CD4-positive, alpha-beta memory T cell (primary cell): ENCODE data around the gene APBB2. TPM values are rescaled to one million over a fixed set of nuclear protein-coding genes. Genes with fewer than 3 reads are reported as not detected.

ENCODE experiments used
- CTCF ChIA-PET: fragments of 350-600 bp; sonication (Branson Sonifier 250); formaldehyde crosslinking; loops from one replicate; lab custom pipeline; 2021; ENCODE audit warnings: inconsistent platforms; ENCODE audit not compliant: partially characterized antibody; lab: Charles Lee
- POLR2A ChIA-PET: fragments of 350-600 bp; sonication (Branson Sonifier 250); formaldehyde crosslinking; loops from one replicate; lab custom pipeline; 2021; ENCODE audit not compliant: partially characterized antibody; lab: Charles Lee
- DNase-seq, 5 donors: peaks; one replicate each; pipeline versions ENCODE4 v3.0.0 to v3.0.0-alpha.2; 2020 to 2022; ENCODE audit warnings: mixed read lengths in 1 of 5
- H3K27ac ChIP-seq: one replicate; pipeline ENCODE4 v1.7.0; 2013; ENCODE audit warnings: low read depth, low read length
- H3K27me3 ChIP-seq: 2 replicates; pipeline ENCODE4 v1.7.0; 2013; ENCODE audit warnings: mild to moderate bottlenecking, low read length, moderate library complexity; ENCODE audit not compliant: insufficient read depth
- H3K36me3 ChIP-seq: 2 replicates; pipeline ENCODE4 v1.7.0; 2013; ENCODE audit warnings: mild to moderate bottlenecking, low read length, moderate library complexity; ENCODE audit not compliant: insufficient read depth
- H3K4me1 ChIP-seq: 2 replicates; pipeline ENCODE4 v1.7.0; 2013; ENCODE audit warnings: mild to moderate bottlenecking, low read length, moderate library complexity; ENCODE audit not compliant: insufficient read depth
- H3K4me3 ChIP-seq, 2 donors: one replicate each; pipeline ENCODE4 v1.7.0; 2013; ENCODE audit warnings: low read length in 2 of 2, mild to moderate bottlenecking in 1 of 2
- H3K9me3 ChIP-seq, 2 donors: one replicate each; pipeline ENCODE4 v1.7.0; 2013; ENCODE audit warnings: low read length in 2 of 2, control low read depth in 1 of 2; ENCODE audit not compliant: control insufficient read depth in 1 of 2
- H3K27ac Mint-ChIP-seq, 7 donors: one replicate each; pipeline ENCODE4 v1.8.0; 2020 to 2021; ENCODE audit warnings: mixed read lengths in 7 of 7, mild to moderate bottlenecking in 6 of 7, inconsistent platforms in 3 of 7, moderate library complexity in 3 of 7
- H3K27me3 Mint-ChIP-seq, 2 donors: one replicate each; pipeline ENCODE4 v1.8.0; 2020 to 2021; ENCODE audit warnings: mixed read lengths in 2 of 2
- H3K36me3 Mint-ChIP-seq, 2 donors: one replicate each; pipeline ENCODE4 v1.8.0; 2020 to 2021; ENCODE audit warnings: mixed read lengths in 2 of 2, inconsistent platforms in 1 of 2, mild to moderate bottlenecking in 1 of 2
- H3K4me1 Mint-ChIP-seq, 4 donors: one replicate each; pipeline ENCODE4 v1.8.0; 2020 to 2021; ENCODE audit warnings: mixed read lengths in 4 of 4, mild to moderate bottlenecking in 1 of 4
- H3K4me3 Mint-ChIP-seq, 8 donors: one replicate each; pipeline ENCODE4 v1.8.0; 2020 to 2021; ENCODE audit warnings: mixed read lengths in 8 of 8, mild to moderate bottlenecking in 7 of 8, moderate library complexity in 6 of 8, inconsistent platforms in 3 of 8
- H3K9me3 Mint-ChIP-seq, 8 donors: one replicate each; pipeline ENCODE4 v1.8.0; 2020 to 2021; ENCODE audit warnings: mixed read lengths in 8 of 8, mild to moderate bottlenecking in 5 of 8, inconsistent platforms in 3 of 8, moderate library complexity in 1 of 8
- intact Hi-C: fragments of 100-400 bp; cut with micrococcal nuclease; formaldehyde crosslinking; loops from one replicate; pipeline ENCODE4 v1.15.1; 2023
- polyA plus RNA-seq, 2 donors: library from polyadenylated mRNA; unstranded; fragments of 300-500 nt; fragmentation: Illumina TruSeq; gene quantifications; one replicate each; pipeline ENCODE4 v1.2.3, GENCODE V29; 2021
- total RNA-seq, 2 experiments: library from RNA; stranded (reverse); gene quantifications; one replicate each; pipeline ENCODE4 v1.2.3, GENCODE V29; 2021

The APBB2 gene
- total and polyA plus RNA-seq, 4 experiments from 2014 or later, result 0.50 to 0.58 TPM; not detected in 2

DNA sequence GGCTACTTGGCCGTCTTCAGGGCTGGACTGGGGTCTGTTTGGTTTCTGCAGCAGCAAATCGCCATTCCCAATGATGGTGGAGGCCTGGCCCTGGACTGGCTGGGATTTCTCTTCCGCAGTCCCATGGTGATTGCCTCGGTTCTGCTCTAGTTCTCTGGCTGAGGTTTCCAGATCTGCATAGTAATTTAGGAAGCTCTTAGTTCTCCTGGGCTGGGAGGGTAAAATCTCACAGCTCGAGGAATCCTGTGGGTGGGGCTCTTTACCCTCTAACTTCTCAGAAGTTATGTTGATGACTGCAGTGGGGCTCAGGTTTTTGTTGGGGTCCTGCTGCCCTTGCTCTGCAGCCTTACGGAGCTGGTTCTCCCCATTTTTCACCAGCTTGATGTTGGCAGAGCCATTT is 200.6 kb downstream of the APBB2 start:
- H3K36me3 Mint-ChIP-seq, result no peaks in the 10 kb centered on the region
- intact Hi-C loops, result no loop called here
- no peaks in the 10 kb centered on the region for H3K4me1 Mint-ChIP-seq

DNA sequence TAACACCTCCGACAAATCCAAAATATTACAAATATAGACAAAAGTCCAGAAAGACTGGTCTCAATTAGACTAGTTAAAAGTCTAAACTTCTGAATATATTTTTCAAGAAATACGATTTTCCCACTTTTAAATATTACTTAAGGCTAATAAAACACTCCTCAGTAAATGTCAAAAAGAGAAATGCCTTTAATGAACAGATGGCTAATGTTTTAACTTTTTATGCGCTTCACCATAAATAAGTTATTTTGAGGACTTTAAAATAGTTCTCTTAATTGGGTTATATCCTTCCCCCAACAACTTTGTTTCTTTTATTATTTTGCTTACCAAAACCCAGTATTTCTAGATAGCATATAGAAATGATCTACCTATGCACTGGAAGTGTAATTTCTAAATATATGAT is 201.4 kb downstream of the APBB2 start:
- no peaks in the 10 kb centered on the region for H3K27me3 Mint-ChIP-seq
- no peak overlapping the region for H3K27ac Mint-ChIP-seq
- ChIA-PET CTCF (no interaction called here), POLR2A (no interaction called here)
- Histone ChIP-seq H3K4me3 (no peak overlapping the region), H3K27me3 (no peaks in the 10 kb centered on the region), H3K36me3 (no peaks in the 10 kb centered on the region), H3K9me3 (no peaks in the 10 kb centered on the region), H3K27ac (no peak overlapping the region), H3K4me1 (no peaks in the 10 kb centered on the region)
- no peak overlapping the region for H3K4me3 Mint-ChIP-seq
- intact Hi-C loops, result no loop called here
- no peak for DNase-seq
- H3K9me3 Mint-ChIP-seq, result peaks cover 0 to 6% (median 0%) of the 10 kb centered on the region in 8 donors
- H3K36me3 Mint-ChIP-seq, result no peaks in the 10 kb centered on the region
- no peaks in the 10 kb centered on the region for H3K4me1 Mint-ChIP-seq

More for the DNA sequence above, 200.6 kb downstream of the APBB2 start:
- H3K27me3 Mint-ChIP-seq, result no peaks in the 10 kb centered on the region
- H3K27me3 ChIP-seq, result no peaks in the 10 kb centered on the region
- POLR2A ChIA-PET, result no interaction called here
- H3K27ac ChIP-seq, result no peak overlapping the region
- DNase-seq, result no peak
- CTCF ChIA-PET, result no interaction called here
- H3K4me3 Mint-ChIP-seq, result no peak overlapping the region
- H3K9me3 ChIP-seq, result no peaks in the 10 kb centered on the region
- H3K4me3 ChIP-seq, result no peak overlapping the region
- H3K27ac Mint-ChIP-seq, result no peak overlapping the region
- H3K36me3 ChIP-seq, result no peaks in the 10 kb centered on the region
- H3K9me3 Mint-ChIP-seq, result peaks cover 0 to under 1% (median 0%) of the 10 kb centered on the region in 8 donors
- H3K4me1 ChIP-seq, result no peaks in the 10 kb centered on the region

DNA sequence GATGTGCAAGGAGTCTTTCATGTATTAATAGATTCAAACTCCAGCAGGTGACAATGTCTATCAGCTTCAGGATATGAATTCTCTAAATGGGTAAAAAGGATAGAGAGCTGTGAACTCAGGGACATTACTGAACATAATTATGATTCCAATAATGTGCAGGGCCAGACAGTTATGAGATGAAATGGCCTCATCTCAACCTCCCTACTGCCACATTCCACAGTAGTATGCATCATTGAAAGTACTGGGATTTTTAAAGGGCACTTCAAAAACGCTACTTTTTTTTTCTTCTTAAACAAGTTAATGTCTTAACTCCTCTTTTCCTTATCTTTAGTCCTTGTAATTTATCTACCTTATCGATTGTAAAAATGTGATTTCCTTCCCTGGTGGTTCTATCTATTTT is 202.0 kb downstream of the APBB2 start:
- Mint-ChIP-seq H3K4me3 (no peak overlapping the region), H3K9me3 (peaks cover 0 to 6% (median under 1%) of the 10 kb centered on the region in 8 donors), H3K27me3 (no peaks in the 10 kb centered on the region), H3K36me3 (no peaks in the 10 kb centered on the region), H3K27ac (no peak overlapping the region), H3K4me1 (no peaks in the 10 kb centered on the region)
- H3K4me1 ChIP-seq, result no peaks in the 10 kb centered on the region
- H3K36me3 ChIP-seq, result no peaks in the 10 kb centered on the region
- H3K27ac ChIP-seq, result no peak overlapping the region
- DNase-seq, result no peak
- H3K4me3 ChIP-seq, result no peak overlapping the region
- H3K9me3 ChIP-seq, result no peaks in the 10 kb centered on the region
- CTCF ChIA-PET, result no interaction called here
- intact Hi-C loops, result no loop called here
- H3K27me3 ChIP-seq, result no peaks in the 10 kb centered on the region
- POLR2A ChIA-PET, result no interaction called here

DNA sequence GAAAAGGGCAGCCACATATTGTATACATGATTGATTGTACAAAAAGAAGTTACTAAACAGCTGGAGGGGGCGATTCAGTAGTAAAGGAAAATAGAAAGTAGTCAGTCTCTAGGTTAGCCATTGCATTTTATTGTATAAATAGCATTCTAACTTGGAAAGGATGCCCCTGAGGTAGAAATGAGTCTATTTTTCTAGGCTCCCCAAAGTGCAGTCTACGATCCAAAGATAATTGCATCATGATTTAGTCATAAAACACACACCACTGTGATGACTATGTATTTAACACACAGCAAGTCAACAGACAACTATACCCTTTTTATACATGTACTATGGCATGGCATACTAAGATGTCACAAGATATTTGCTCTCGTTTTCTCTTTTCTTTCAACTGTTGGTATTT is 204.9 kb downstream of the APBB2 start:
- H3K4me1 Mint-ChIP-seq, result no peaks in the 10 kb centered on the region
- ChIA-PET CTCF (no interaction called here), POLR2A (no interaction called here)
- DNase-seq, result no peak
- H3K4me1 ChIP-seq, result no peaks in the 10 kb centered on the region
- intact Hi-C loops, result no loop called here
- H3K27me3 Mint-ChIP-seq, result no peaks in the 10 kb centered on the region
- H3K4me3 ChIP-seq, result no peak overlapping the region
- H3K9me3 ChIP-seq, result no peaks in the 10 kb centered on the region
- peaks cover 0 to 8% (median 3%) of the 10 kb centered on the region in 8 donors for H3K9me3 Mint-ChIP-seq
- no peak overlapping the region for H3K4me3 Mint-ChIP-seq
- H3K27ac Mint-ChIP-seq, result no peak overlapping the region
- H3K27ac ChIP-seq, result no peak overlapping the region
- no peaks in the 10 kb centered on the region for H3K36me3 Mint-ChIP-seq
- H3K27me3 ChIP-seq, result no peaks in the 10 kb centered on the region
- no peaks in the 10 kb centered on the region for H3K36me3 ChIP-seq

DNA sequence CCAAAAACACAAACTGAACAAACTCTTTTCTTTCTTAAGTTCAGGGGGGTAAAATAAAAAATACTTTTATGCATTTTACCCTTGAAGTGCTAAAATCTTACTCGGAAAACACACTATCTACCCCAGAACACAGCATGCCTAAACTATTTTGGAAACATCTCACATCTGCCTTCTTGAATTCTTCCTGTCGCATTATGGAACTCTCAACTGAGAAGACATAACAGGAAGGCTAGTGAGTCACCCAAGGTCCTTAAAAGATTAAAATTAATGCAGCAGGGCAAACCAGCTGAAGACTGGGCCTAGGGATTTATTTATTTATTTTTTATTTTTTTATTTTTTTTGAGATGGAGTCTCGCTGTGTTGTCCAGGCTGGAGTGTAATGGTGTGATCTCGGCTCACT is 208.2 kb downstream of the APBB2 start:
- no peaks in the 10 kb centered on the region for H3K36me3 ChIP-seq
- H3K27me3 Mint-ChIP-seq, result peaks cover under 1 to 1% of the 10 kb centered on the region in 2 donors
- H3K4me3 Mint-ChIP-seq, result no peak overlapping the region
- H3K27ac ChIP-seq, result no peak overlapping the region
- H3K4me1 Mint-ChIP-seq, result no peaks in the 10 kb centered on the region
- ChIA-PET POLR2A (no interaction called here), CTCF (no interaction called here)
- no peak overlapping the region for H3K4me3 ChIP-seq
- H3K27me3 ChIP-seq, result no peaks in the 10 kb centered on the region
- H3K9me3 Mint-ChIP-seq, result peaks cover 0 to 8% (median 3%) of the 10 kb centered on the region in 8 donors
- H3K36me3 Mint-ChIP-seq, result no peaks in the 10 kb centered on the region
- H3K27ac Mint-ChIP-seq, result no peak overlapping the region
- no peak for DNase-seq
- no peaks in the 10 kb centered on the region for H3K9me3 ChIP-seq
- H3K4me1 ChIP-seq, result no peaks in the 10 kb centered on the region
- intact Hi-C loops, result no loop called here

DNA sequence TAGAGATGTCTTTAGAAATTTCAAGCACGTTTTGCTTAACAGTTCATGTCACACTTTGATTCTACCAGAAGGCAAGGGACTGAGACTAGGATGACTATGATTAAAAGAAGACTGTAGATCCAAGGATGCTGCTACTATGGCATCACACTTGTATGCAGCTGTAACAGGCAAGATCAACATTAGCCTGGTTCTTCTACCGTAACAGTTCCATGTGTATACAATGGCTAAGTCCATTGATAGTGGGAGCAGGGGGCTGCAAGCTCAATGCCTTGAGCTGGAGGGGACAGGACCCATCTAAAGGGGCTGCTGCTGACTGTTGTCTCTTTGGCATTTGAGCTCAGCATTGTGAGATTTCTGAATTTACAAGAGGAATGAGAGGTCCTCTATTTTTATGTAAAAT is 212.0 kb downstream of the APBB2 start:
- ChIA-PET CTCF (no interaction called here), POLR2A (no interaction called here)
- no peaks in the 10 kb centered on the region for H3K36me3 ChIP-seq
- H3K4me3 ChIP-seq, result no peak overlapping the region
- H3K9me3 ChIP-seq, result no peaks in the 10 kb centered on the region
- no peak overlapping the region for H3K4me3 Mint-ChIP-seq
- peaks cover 0 to 2% (median 0%) of the 10 kb centered on the region in 4 donors for H3K4me1 Mint-ChIP-seq
- no peaks in the 10 kb centered on the region for H3K4me1 ChIP-seq
- H3K9me3 Mint-ChIP-seq, result peaks cover 0 to 4% (median 0%) of the 10 kb centered on the region in 8 donors
- H3K27ac ChIP-seq, result no peak overlapping the region
- no peak for DNase-seq
- intact Hi-C loops, result no loop called here
- no peak overlapping the region for H3K27ac Mint-ChIP-seq
- peaks cover 3% of the 10 kb centered on the region in 2 donors for H3K27me3 Mint-ChIP-seq
- no peaks in the 10 kb centered on the region for H3K27me3 ChIP-seq
- no peaks in the 10 kb centered on the region for H3K36me3 Mint-ChIP-seq

DNA sequence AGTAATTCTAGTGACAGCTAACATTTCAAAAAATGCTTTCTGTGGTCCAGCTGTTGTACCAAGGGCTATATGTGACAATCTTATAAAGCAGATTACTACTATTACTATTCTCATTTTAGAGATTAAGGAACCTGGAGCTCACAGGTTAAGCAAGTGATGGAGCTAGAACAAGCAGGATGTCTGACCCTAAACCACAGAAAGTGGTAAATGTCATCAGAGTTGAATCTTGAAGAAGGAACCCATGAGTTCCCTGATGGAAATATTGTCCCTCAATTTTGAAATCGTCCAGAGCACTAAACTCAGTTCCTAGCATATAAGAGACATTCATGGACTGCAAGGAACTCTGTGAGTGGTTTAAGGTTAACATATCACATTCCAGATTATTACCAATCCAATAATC is 214.0 kb downstream of the APBB2 start:
- ChIA-PET POLR2A (no interaction called here), CTCF (no interaction called here)
- Mint-ChIP-seq H3K36me3 (no peaks in the 10 kb centered on the region), H3K27me3 (peaks cover 7 to 9% of the 10 kb centered on the region in 2 donors), H3K4me3 (no peak overlapping the region), H3K9me3 (no peaks in the 10 kb centered on the region), H3K27ac (no peak overlapping the region), H3K4me1 (peaks cover 0 to 2% (median 0%) of the 10 kb centered on the region in 4 donors)
- Histone ChIP-seq H3K27me3 (no peaks in the 10 kb centered on the region), H3K9me3 (no peaks in the 10 kb centered on the region), H3K36me3 (no peaks in the 10 kb centered on the region), H3K4me1 (no peaks in the 10 kb centered on the region), H3K27ac (no peak overlapping the region), H3K4me3 (no peak overlapping the region)
- intact Hi-C loops, result no loop called here
- no peak for DNase-seq
